ENCODE data around the gene NAXD.
"Not testable (repeated sequence)": the region's sequence is repeated elsewhere in the genome, so short reads cannot be mapped to it uniquely, and the experiment has no call there.

The NAXD gene

GRCh38 chr13:110644892-110645521, 29.7 kb downstream of the NAXD start:
- DNase-seq (ENCODE audit: low read depth) = no peak

- DNase-seq (ENCODE audit: low read depth) = no peak
Measured at GRCh38 chr13:110645750-110646149, 30.4 kb downstream of the NAXD start.

- no peak for DNase-seq (ENCODE audit: low read depth)
Measured at GRCh38 chr13:110646442-110647364, 31.4 kb downstream of the NAXD start.

- no peak for DNase-seq (ENCODE audit: low read depth)
Measured at GRCh38 chr13:110647365-110647737, 32.0 kb downstream of the NAXD start.

- no peak for DNase-seq (ENCODE audit: low read depth)
Measured at GRCh38 chr13:110648146-110648819, 32.9 kb downstream of the NAXD start.

- DNase-seq (ENCODE audit: low read depth) = no peak
Measured at GRCh38 chr13:110648848-110649421, 33.6 kb downstream of the NAXD start.

GRCh38 chr13:110649551-110649950, 34.2 kb downstream of the NAXD start:
- DNase-seq (ENCODE audit: low read depth) = no peak

GRCh38 chr13:110650436-110650835, 35.1 kb downstream of the NAXD start:
- no peak for DNase-seq (ENCODE audit: low read depth)

- DNase-seq (ENCODE audit: low read depth) = no peak
Measured at GRCh38 chr13:110651271-110651670, 35.9 kb downstream of the NAXD start.

GRCh38 chr13:110651726-110652230, 36.4 kb downstream of the NAXD start:
- DNase-seq (ENCODE audit: low read depth) = no peak

GRCh38 chr13:110652231-110652730, 36.9 kb downstream of the NAXD start:
- no peak for DNase-seq (ENCODE audit: low read depth)

- no peak for DNase-seq (ENCODE audit: low read depth)
Measured at GRCh38 chr13:110652764-110653163, 37.4 kb downstream of the NAXD start.

- DNase-seq (ENCODE audit: low read depth) = no peak
Measured at GRCh38 chr13:110653271-110653670, 37.9 kb downstream of the NAXD start.

- no peak for DNase-seq (ENCODE audit: low read depth)
Measured at GRCh38 chr13:110653851-110654250, 38.5 kb downstream of the NAXD start.

GRCh38 chr13:110657196-110657595, 41.9 kb downstream of the NAXD start:
- DNase-seq (ENCODE audit: low read depth) = no peak

GRCh38 chr13:110658218-110658911, 43.0 kb downstream of the NAXD start:
- DNase-seq (ENCODE audit: low read depth) = not testable (repeated sequence)

GRCh38 chr13:110661256-110661655, 45.9 kb downstream of the NAXD start:
- no peak for DNase-seq (ENCODE audit: low read depth)

- DNase-seq (ENCODE audit: low read depth) = no peak
Measured at GRCh38 chr13:110662091-110662490, 46.7 kb downstream of the NAXD start.

GRCh38 chr13:110662777-110663443, 47.6 kb downstream of the NAXD start:
- no peak for DNase-seq (ENCODE audit: low read depth)

GRCh38 chr13:110663491-110663890, 48.1 kb downstream of the NAXD start:
- no peak for DNase-seq (ENCODE audit: low read depth)

GRCh38 chr13:110664041-110664440, 48.7 kb downstream of the NAXD start:
- no peak for DNase-seq (ENCODE audit: low read depth)
